ENCODE measurements around the gene EFEMP2.
"Not testable (repeated sequence)": the region's sequence is repeated elsewhere in the genome, so short reads cannot be mapped to it uniquely, and the experiment has no call there.

EFEMP2 gene

GRCh38 chr11:65855927-65856363, 16.7 kb downstream of the EFEMP2 start:
- no peak for DNase-seq (ENCODE audit: low read depth in 4 of 4, low spot score in 1 of 4)

GRCh38 chr11:65854852-65855837, 17.5 kb downstream of the EFEMP2 start:
- no peak for DNase-seq (ENCODE audit: low read depth in 4 of 4, low spot score in 1 of 4)

- no peak for DNase-seq (ENCODE audit: low read depth in 4 of 4, low spot score in 1 of 4)
These were observed 18.4 kb downstream of the EFEMP2 start for GRCh38 chr11:65854161-65854592.

GRCh38 chr11:65853246-65853979, 19.2 kb downstream of the EFEMP2 start:
- DNase-seq (ENCODE audit: low read depth in 4 of 4, low spot score in 1 of 4), result no peak

- no peak for DNase-seq (ENCODE audit: low read depth in 4 of 4, low spot score in 1 of 4)
These were observed 19.9 kb downstream of the EFEMP2 start for GRCh38 chr11:65852508-65853245.

- DNase-seq (ENCODE audit: low read depth in 4 of 4, low spot score in 1 of 4), result no peak
These were observed 20.6 kb downstream of the EFEMP2 start for GRCh38 chr11:65851811-65852507.

GRCh38 chr11:65851083-65851579, 21.5 kb downstream of the EFEMP2 start:
- DNase-seq (ENCODE audit: low read depth in 4 of 4, low spot score in 1 of 4), result no peak

GRCh38 chr11:65850217-65851082, 22.1 kb downstream of the EFEMP2 start:
- no peak for DNase-seq (ENCODE audit: low read depth in 4 of 4, low spot score in 1 of 4)

- no peak for DNase-seq (ENCODE audit: low read depth in 4 of 4, low spot score in 1 of 4)
These were observed 22.8 kb downstream of the EFEMP2 start for GRCh38 chr11:65849771-65850216.

GRCh38 chr11:65849366-65849765, 23.2 kb downstream of the EFEMP2 start:
- DNase-seq (ENCODE audit: low read depth in 4 of 4, low spot score in 1 of 4), result no peak

GRCh38 chr11:65848693-65849092, 23.9 kb downstream of the EFEMP2 start:
- not testable (repeated sequence) for DNase-seq (ENCODE audit: low read depth in 4 of 4, low spot score in 1 of 4)

GRCh38 chr11:65847746-65848145, 24.9 kb downstream of the EFEMP2 start:
- no peak for DNase-seq (ENCODE audit: low read depth in 4 of 4, low spot score in 1 of 4)

- no peak for DNase-seq (ENCODE audit: low read depth in 4 of 4, low spot score in 1 of 4)
These were observed 28.2 kb downstream of the EFEMP2 start for GRCh38 chr11:65844231-65844872.

- DNase-seq (ENCODE audit: low read depth in 4 of 4, low spot score in 1 of 4), result no peak
These were observed 28.8 kb downstream of the EFEMP2 start for GRCh38 chr11:65843811-65844210.

- no peak for DNase-seq (ENCODE audit: low read depth in 4 of 4, low spot score in 1 of 4)
These were observed 30.5 kb downstream of the EFEMP2 start for GRCh38 chr11:65842144-65842543.

GRCh38 chr11:65834202-65834601, 38.4 kb downstream of the EFEMP2 start:
- no peak for DNase-seq (ENCODE audit: low read depth in 4 of 4, low spot score in 1 of 4)

GRCh38 chr11:65833297-65834030, 39.1 kb downstream of the EFEMP2 start, which contains the start of gene SNX32:
Gene SNX32 (plus strand): TSS chr11:65833963. CDS start chr11:65834066, 103 bp downstream.
- DNase-seq (ENCODE audit: low read depth in 4 of 4, low spot score in 1 of 4), result peak; percentile 81 to 96 (median 91)

- not testable (repeated sequence) for DNase-seq (ENCODE audit: low read depth in 4 of 4, low spot score in 1 of 4)
These were observed 40.4 kb downstream of the EFEMP2 start for GRCh38 chr11:65832231-65832630.

All from stimulated activated CD4-positive, alpha-beta T cell treated with anti-CD3 and anti-CD28 coated beads, Interleukin-1b, Interleukin-23, amount 100 ng/mL, for 24 hours (primary cell).